AG04449 (cell line): ENCODE results near the gene ARHGEF12.

Experiments used
- CTCF ChIA-PET: fragments of 350-600 bp; formaldehyde crosslinking; extraction: SDS; loops from one replicate; lab custom pipeline; 2021; ENCODE audit warnings: antibody characterized with exemption; lab: Yijun Ruan, JAX
- POLR2A ChIA-PET: fragments of 400-600, 350-600 bp; formaldehyde crosslinking; extraction: SDS; loops from one replicate; lab custom pipeline; 2020; ENCODE audit warnings: antibody characterized with exemption, inconsistent platforms; lab: Yijun Ruan, JAX
- DNase-seq: peaks from one replicate; pipeline ENCODE4 v3.0.0-alpha.2; 2010; ENCODE audit warnings: low read depth, low spot score
- H3K4me3 ChIP-seq: 2 replicates; pipeline ENCODE4 v1.5.1; 2011; ENCODE audit warnings: low read depth, mild to moderate bottlenecking, control low read depth, low read length
- CTCF ChIP-seq: IDR thresholded peaks from one replicate; pipeline ENCODE4 v1.5.1; 2011; ENCODE audit warnings: mild to moderate bottlenecking, moderate library complexity, low read length, control low read depth, inconsistent platforms; ENCODE audit not compliant: insufficient read depth; ENCODE audit errors: missing control alignments

ARHGEF12 gene

GRCh38 chr11:120425527-120425926, 89.3 kb downstream of the ARHGEF12 start:
- ChIA-PET POLR2A (no interaction called here), CTCF (interaction anchor here (1.8 kb wide), 1 partner anchor 91 kb away, joined by 6 read pairs; no protein-coding TSS in a partner anchor)
- H3K4me3 ChIP-seq, result no peak overlapping the region
- no peak for DNase-seq
- TF ChIP-seq CTCF, result no peak

- CTCF ChIA-PET, result interaction anchor here (1.2 to 3.6 kb wide), 4 partner anchors 88 to 127 kb away, joined by 3 to 22 read pairs (median 6); partner anchors contain the start of gene ARHGEF12
- H3K4me3 ChIP-seq, result no peak overlapping the region
- DNase-seq, result peak; percentile 29
- POLR2A ChIA-PET, result no interaction called here
- TF ChIP-seq CTCF, result no peak
Observed at GRCh38 chr11:120430146-120430545, 93.9 kb downstream of the ARHGEF12 start.

DNA sequence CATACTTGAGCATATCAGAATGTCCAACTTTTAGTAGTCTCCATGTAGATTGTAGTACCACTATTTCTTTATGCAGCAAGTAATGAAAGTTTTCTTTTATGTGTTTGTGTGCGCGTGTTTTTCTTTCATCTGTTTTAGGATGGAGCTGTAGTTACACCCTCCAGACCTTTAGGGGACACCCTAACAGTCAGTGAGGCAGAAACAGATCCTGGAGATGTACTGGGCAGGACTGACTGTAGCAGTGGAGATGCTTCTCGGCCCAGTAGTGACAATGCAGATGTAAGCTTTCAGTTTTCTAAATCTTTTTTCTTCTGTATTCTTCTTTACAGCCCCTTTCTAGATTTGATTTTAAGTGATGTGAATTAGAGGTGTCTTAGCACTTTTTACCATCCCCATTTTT, 95.4 kb downstream of the ARHGEF12 start:
- CTCF ChIA-PET, result interaction anchor here (0.7 to 3.0 kb wide), 7 partner anchors 20 to 129 kb away, joined by 3 to 20 read pairs (median 3); partner anchors contain the start of gene ARHGEF12
- DNase-seq, result no peak

GRCh38 chr11:120432056-120433018, 96.1 kb downstream of the ARHGEF12 start:
- peak; percentile 98 for DNase-seq

More for the DNA sequence above, 95.4 kb downstream of the ARHGEF12 start:
- H3K4me3 ChIP-seq, result no peak overlapping the region
- TF ChIP-seq CTCF, result peak; percentile 30
- POLR2A ChIA-PET, result interaction anchor here (0.6 to 1.6 kb wide), 6 partner anchors 18 to 100 kb away, joined by 3 to 6 read pairs (median 4); partner anchors contain the start of gene ARHGEF12

GRCh38 chr11:120441592-120441991, 105.4 kb downstream of the ARHGEF12 start:
- no peak for TF ChIP-seq CTCF
- no peak for DNase-seq
- H3K4me3 ChIP-seq, result no peak overlapping the region
- POLR2A ChIA-PET, result no interaction called here
- CTCF ChIA-PET, result interaction anchor here (1.0 to 1.9 kb wide), 4 partner anchors 25 to 107 kb away, joined by 3 to 8 read pairs (median 3); partner anchors contain the start of gene ARHGEF12

More at GRCh38 chr11:120432056-120433018, 96.1 kb downstream of the ARHGEF12 start:
- ChIA-PET CTCF (interaction anchor here (0.7 to 2.3 kb wide), 6 partner anchors 20 to 102 kb away, joined by 3 to 20 read pairs (median 3); partner anchors contain the start of gene ARHGEF12), POLR2A (interaction anchor here (0.6 to 1.6 kb wide), 7 partner anchors 19 to 100 kb away, joined by 3 to 6 read pairs (median 4); partner anchors contain the start of gene ARHGEF12)
- H3K4me3 ChIP-seq, result no peak overlapping the region
- TF ChIP-seq CTCF, result no peak
